ENCODE results near the gene ORM1.

The ORM1 gene

DNA sequence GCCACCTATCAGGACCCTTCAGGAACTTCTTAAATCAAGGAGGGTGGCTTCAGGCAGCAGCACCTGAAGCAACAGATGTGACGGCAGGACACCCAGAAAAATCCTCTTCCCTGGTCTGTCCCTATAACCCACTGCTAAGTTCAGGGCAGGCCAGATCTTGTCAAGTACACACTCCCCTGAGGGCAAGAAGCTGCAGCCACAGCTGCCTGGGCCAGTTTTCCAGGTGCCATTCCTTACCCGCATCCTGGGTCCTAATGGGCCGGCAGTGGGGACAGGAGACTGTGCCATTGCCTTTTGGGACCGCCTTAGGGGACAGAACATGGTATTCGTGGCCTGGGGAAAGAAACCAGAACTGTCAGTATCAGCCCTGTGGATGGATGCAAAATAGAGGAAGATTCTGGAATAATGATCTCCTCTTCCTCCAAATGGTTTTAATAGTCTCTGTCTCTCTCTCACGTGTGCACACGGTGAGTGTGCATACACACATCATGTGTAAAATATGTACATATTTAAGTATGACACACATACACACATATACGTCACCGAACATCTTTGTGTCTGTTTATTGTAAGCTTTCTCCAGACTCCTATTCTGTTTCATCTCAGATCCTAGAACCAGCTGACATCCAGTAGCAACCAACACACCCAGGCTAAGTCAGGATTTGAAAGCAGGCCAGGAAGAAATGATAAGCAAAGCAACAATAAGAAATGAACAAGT, 20.7 kb downstream of the ORM1 start:
- no peak for DNase-seq (ENCODE audit: low read depth in 2 of 2)

DNA sequence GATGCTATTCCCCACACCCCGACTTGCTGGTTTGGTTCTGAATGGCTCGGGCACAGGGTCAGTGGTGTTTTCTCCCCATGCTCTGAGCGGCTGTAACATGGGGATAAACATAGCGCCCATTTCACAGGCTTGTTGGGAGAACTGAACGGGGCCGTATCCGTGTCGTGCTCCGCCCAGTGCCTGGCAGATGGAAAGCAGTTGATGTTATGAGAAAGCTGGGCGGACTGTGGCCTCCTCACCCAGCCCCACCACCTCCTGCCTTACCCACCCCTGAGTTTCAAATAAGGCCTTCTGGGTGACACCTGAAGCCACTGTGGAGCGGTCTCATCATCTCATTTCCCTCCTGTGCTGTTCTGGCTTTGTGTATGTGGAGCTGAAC, 21.3 kb downstream of the ORM1 start:
- DNase-seq (ENCODE audit: low read depth in 2 of 2), result no peak

DNA sequence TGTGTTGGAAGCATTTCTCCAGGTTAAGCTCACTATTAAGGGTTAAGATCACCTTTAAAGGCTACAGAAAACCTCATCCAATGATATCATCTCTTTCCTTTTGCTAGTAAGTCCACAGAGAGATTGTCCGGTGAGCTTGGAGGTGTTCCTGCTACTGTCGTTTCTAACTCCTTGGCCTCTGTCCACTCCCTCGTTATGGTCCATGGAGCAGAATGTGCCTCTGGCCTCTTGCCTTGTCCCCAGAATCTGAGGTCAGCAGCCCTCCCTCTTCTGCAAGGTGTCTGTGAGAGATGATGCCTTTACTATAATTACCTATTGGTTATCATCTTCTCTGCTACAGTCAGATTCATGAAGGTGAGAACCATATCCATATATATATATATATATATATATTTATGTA, 21.8 kb downstream of the ORM1 start:
- DNase-seq (ENCODE audit: low read depth in 2 of 2), result no peak

DNA sequence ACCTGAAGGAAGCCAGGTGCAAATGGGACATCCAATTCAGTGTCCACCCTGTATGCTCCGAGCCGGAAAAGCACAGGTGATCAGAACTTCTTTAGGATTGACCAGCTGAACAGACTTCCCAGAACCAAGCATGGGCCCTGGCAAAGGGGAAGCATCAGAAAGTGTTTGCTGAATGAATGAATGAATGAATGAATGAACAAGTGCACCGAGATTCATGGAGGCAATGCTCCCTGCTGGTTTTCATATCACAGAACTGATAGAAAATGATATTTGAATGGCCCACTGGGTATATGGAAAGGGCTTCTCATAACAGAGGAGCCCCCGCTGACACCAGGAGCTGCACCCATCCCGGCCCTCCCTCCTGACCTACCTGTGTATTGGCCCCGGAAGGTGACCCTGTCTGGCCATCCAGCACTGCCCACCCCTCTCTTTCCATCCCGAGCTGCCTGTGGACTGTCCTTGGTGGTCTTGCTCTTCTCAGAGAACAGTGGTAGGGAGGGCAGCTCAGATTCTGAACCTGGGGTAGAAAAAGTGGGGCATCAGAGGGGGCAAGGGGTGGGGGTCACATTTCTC, 22.7 kb downstream of the ORM1 start:
- DNase-seq (ENCODE audit: low read depth in 2 of 2), result no peak

DNA sequence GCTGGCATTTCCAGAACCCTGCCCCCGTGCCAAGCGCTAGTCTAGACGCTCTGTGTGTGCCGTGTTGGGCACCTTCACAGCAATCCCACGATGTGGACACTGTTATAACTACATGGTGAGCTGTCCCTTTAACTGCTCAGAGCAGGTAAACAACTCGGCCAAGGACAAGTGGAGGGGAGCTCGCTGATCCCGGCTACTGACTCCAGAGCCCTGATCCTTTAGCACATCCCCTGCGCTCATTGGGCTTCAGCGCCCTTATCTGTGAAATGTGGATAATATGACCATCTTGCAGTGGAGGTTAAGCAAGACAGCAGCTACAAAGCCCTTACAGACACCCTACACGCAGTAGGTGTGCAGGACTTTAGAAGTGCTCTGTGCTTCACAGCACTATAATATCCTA, 23.2 kb downstream of the ORM1 start:
- no peak for DNase-seq (ENCODE audit: low read depth in 2 of 2)

DNA sequence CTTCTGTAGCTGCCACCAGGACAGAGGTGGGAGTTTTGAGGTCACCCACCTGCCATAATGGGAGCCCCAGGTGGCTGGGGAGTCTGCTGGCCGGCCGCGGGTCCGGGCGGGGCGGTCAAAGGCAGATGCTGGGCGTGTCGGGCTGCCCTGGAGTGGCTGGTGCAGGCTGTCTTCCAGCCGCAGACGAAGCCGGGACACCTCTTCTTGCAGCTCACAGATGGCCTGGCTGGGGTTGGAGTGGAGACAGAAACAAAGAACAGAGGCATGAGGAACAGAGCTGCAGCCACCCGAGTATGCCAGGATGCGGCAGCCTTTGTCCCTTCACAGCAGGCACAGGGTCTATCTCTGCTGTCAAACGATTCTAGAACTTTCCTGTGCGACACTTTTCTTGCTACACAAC, 24.8 kb downstream of the ORM1 start:
- no peak for DNase-seq (ENCODE audit: low read depth in 2 of 2)

DNA sequence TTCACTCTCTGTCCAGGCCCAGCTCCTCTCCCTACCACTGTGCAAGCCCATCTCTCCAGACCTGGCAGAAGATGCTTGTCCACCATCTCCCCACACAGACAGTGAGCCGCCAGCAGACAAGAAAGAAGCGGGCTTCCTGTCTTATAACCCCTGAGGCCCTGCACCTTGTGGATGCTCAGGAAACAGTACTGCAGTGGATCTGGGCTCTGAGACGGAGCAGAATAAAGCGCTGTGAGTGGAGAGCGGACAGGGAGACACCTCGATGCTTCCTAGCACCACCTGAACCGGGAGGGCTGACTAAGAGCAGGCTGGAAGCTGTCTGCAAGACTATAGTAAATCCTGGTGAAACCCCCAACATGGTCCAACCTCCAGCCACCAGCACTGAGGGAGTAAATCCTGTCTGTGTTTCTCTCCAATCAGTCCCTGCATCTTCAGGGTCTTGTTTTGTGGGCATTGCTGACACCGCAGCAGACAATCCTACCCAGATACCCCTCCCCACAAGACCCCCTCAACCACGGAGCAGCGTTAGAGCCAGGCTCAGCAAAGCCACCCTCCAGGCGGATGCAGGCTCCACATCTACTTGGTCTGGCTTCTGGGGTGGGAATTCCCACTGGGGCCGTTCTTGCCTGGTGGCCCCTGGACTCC, 25.5 kb downstream of the ORM1 start:
- DNase-seq (ENCODE audit: low read depth in 2 of 2), result no peak

DNA sequence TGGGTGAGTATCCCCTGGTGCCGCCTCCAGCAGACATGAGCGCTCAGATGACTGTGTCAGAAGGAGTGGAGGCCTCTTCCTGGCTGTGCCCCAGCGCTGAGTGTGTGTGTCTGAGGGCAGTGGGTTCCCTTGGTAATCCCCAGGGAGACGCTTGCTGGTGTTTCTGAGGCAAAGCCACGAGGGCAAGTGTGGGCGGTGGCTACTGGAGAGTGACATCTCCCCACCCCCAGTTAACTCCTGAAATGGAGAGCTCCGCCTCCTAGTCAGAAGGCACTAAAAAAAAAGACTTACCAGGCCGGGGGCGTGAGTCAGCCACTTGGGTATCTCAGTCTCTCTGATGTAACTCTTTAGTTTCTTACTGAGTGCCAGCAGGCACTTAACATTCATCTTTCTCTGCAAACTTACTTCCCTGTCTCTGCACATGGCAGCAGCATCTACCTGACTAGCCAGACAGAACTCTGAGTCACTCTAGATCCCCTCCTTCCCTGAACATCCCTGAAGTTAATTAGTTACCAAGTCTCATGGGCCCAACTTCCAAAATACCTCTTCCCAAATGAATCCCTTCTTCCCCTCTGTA, 26.1 kb downstream of the ORM1 start:
- peak; percentile 60 to 70 for DNase-seq (ENCODE audit: low read depth in 2 of 2)

DNA sequence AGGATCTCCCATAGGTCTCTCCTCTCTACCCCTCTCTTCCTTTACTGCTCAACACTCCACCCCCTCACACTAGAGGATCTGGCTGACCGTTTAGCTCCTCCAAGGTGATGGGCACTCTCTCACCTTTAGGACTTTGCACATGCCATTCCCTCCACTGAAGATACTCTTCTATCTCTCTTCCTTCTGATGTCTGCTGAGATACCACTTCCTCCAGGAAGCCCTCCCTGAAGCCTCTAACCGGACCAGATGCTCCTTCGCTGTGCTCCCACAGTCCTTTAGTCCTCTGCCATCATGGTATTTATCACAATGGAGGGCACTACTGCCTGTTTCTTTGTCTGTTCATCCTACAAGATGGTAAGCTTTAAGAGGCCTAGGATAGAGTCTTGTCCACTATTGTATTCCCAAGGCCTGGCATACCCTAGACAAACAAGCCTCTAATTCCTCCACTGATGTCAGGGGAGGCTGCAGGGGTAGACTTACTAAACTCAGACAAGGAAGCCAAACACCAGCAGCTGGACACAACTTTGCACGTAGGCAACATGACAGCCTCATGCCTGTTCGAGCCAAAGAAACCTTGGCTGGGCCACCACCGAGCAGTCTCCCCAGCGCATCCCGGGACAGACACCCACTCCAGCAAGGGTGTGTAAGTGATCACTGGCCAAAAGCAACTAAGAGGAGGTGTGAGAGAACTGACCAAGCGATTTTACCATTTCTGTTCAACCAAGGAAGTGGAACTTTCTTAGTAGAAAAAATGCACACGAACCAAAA, 27.0 kb downstream of the ORM1 start:
- DNase-seq (ENCODE audit: low read depth in 2 of 2), result no peak

DNA sequence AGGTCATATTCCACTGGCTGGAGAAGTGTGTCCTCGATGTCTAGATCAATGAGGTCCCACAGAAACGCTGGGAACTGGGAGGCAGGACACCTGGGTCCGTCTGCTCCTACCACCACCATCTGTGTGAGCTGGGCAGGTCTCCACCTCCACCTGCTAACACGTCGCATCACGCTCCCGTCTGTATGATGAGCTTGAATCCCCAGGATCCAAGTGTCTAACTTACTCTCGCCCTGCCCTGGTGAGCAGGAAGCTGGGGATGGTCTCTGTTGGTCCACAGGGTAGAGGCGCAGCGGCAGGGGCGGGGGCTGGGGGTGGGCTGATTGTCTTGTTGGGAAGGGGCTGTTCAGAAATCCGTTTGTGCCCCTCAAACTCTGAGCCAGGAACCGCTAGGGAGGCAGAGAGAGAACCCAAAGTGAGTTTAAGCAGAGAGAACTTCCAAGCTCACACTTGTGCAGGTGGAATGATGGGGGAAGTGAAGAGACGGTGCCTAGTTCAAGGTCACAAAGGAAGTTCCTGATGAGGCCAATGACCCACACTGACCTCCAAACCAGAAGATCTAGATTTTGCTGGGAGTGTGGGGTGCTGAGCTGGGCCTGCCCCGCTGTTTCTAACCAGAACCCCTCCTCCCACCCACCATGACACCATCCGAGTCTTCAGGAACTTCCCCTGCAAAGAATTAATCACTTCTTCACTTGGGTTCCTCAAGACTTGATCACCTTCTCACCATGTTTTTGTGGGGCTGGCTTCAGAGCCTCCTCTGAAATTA, 27.9 kb downstream of the ORM1 start:
- no peak for DNase-seq (ENCODE audit: low read depth in 2 of 2)

DNA sequence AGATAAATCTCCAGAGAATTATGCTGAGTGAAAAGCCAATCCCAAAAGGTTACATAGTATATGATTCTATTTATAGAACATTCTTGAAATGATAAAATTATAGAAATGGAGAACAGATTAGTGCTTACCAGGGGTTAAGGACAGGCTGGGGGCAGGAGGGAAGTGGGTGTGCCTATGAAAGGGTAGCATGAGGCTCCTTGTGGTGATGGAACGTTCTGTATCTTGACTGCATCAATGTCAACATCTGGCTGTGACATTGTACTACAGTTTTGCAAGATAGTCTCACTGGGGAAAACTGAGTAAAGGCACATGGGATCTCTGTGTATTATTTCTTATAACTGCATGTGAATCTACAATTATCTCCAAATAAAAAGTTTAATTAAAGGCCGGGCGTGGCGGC, 29.0 kb downstream of the ORM1 start:
- no peak for DNase-seq (ENCODE audit: low read depth in 2 of 2)

DNA sequence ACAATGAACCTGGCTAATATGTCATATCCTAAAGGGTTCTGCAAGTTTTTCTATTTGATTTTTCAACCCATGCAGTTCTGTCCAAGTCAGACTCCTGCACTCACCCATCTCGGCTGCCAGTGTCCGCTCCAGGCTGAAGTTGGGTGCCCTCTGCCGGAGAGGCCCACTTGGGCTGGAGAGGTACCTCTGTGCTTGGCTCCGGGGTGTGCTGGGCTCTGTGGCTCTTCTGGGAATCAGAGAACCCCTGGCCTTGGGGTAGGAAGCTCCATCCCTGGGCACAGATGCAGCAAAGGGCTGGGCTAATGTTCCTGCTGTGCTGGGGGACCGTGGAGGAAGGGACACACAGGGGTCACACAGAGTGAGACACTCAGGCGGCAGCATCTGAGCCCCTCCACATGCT, 32.9 kb downstream of the ORM1 start:
- no peak for DNase-seq (ENCODE audit: low read depth in 2 of 2)

DNA sequence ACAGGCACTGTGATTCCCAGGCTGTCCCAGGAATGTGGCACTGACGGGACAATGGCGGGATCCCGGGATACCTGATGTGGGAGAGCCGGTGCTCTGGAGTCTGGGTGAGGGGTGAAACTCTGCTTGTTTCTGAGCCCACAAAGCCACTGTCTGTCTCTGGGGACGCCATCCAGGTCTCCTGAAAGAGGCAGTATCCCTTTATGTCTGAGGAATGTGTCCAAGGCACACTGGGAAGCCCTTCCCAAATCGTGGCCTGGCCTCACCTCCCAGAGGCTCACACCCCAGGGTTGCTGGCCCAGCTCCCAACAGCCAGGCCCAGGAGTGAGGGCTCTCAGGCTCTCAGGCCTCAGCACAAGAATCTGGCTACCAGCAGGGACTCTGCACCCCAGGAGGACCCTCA, 33.9 kb downstream of the ORM1 start:
- no peak for DNase-seq (ENCODE audit: low read depth in 2 of 2)

DNA sequence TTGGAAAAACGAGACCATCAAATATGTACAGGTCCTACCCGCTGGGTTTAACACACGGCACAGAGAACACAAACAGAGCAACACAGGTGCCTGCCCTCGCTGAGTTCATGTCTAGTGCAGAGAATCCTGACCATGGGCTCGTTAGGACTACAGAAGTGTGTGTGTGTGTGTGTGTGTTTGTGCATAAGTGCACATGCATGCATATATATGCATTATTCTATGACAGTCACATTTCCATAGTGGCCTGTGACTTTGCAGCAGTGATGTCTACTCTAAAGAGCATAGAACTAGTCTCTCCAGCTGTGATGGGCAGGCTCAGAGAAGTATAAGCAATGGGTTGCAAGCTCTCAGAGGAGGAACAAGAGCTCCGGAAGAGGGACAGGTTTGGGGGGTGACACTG, 34.5 kb downstream of the ORM1 start:
- DNase-seq (ENCODE audit: low read depth in 2 of 2), result no peak

DNA sequence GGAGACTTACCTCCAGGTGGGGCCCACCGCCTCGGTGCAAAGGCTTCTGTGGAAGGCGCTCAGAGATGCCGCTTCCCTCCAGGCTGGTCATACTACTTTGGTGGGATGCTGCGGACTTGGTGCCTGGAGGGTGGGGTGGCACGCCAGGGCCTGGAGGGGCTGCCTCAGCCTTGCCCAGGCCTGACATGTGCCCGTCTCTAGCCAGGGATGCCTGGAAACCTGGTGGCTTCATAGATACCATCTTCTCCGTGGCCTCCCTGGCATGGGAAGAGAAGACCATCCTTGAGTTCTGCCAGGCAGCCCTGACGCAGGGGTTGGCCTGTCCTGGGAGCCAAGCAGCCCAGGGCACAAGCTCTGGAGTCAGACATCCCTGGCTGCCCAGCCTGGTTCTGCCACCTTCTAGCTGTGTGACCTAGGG, 35.0 kb downstream of the ORM1 start:
- no peak for DNase-seq (ENCODE audit: low read depth in 2 of 2)

DNA sequence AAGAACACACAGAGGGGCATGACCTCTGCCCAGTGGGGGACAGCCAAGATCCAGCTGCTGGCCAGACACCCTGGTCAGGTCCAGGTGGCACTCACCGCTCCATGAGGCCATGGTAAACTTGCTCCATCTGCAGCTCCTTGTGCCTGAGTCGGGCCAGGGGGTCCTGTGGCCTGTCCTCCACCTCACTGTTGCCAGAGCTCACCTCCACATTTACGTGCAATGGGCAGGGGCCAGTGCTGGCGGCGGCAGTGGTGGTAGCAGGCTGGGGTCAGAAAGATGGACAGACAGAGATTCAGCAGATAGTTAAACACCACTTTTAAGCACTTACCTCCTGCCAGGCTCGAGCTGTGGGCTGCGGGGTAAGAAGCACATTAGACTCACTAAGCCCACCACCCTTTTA, 36.9 kb downstream of the ORM1 start:
- no peak for DNase-seq (ENCODE audit: low read depth in 2 of 2)

DNA sequence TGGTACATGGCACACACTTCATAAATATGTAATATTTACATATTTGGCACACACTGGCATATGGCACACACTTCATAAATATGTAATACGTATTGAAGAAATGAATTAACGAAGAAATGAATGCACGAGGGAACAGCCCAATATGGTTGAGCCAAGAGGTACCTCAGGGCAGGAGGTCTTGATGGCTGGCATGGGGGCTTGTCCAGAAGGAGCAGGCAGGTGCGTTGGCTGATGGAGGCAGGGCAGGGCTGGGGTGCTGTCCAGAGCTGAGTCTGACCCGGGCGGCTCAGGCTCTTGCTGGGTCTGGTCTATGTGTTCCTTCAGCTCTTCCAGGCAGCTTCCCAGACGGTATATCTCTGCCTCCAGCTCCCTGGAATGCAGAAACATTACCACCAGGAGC, 38.6 kb downstream of the ORM1 start:
- DNase-seq (ENCODE audit: low read depth in 2 of 2), result no peak

DNA sequence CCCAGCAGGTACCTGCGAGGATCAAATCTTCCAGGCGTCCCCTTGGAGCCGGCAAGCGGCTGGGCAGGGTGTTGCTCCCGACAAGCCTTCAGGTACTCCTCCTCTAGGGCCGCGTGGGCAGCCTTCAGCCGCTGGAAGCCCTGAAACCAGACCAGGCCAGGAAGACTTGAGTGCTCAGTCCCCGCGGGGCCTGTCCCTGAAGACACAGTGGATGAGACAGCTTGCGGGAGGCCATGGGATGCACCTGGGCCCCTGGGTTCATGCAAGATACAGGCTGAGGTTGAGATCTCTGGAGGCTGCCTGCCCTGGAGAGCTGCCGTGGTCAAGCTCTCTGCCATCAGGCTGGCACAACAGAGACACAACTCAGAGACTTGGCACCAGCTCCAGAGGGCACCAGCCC, 39.5 kb downstream of the ORM1 start:
- DNase-seq (ENCODE audit: low read depth in 2 of 2), result no peak

DNA sequence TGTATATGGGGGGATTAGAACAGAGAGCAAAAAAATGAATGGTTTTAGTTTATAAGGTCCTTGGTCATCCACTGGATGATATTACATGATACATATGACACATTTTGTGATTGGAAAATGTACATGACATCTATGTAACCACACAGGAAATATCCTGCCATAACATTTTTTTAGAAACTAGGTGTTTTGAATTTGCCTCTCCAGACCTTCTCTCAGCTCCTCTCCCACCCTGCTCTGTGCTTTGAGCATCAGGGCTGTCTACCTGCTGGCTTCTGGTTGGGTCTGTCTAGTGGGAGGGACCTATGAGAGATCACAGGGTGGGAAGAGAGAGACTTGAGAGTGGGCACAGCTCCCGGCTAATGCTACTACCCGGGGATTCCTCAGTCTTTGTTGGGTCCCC, 40.5 kb downstream of the ORM1 start:
- DNase-seq (ENCODE audit: low read depth in 2 of 2), result no peak

DNA sequence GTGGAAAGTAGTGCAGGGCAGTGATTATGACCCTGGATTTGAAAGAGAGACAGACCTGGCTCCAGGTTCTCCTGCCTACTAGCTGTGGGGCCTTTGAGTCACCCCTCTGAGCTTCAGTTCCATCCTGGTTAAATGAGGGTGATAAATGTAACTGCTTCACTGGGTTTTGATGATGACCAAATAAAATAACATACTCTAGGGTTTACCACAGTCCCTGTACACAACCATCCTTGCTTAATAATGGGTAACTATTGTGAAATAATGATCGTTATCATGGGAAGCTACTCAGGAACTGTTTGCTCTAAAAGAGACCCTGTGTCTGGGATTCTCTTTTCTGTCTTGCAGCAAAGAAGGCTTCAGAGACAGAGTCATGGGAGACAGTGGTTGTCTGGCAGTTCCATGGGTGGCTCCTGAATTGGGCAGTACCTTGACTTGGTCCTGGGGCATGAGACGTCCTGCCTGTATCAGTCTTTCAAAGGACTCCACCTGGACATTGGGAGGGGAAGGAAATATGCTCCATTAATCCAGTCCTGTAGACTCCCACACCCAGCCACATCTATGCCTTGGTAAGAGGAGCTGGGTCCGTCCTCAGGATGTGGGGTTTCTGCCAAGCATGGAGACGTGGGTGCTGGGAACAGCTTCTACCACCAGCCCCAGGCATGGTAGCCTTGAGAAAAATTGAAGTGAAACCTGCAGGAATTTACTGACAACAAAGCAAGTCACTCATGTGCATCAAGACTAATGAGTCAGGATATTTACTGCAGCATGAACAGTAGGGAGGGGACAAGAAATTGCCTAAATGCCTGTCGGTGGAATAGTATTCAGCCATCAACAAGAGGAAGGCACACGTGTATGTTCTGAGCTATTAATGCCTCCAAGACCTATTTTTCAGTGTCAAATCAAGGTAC, 41.5 kb downstream of the ORM1 start:
- no peak for DNase-seq (ENCODE audit: low read depth in 2 of 2)

DNA sequence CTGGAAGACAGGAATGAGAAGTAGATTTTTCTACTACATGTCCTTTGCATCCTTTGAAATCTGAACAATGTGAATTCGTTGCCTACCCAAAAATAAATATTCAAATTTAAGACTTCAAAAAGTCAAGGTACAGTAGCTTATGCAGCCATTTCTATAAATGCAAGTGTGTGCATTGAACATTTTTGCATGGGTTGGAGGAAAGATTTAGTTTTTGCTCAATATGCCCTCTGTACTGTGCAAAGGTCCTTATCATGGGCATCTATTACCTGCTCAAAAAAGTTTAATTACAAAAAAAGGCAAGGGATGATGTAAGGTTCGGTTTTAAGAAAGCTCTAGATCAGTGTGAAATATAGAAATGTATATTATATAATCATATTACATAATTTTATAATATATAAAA, 42.3 kb downstream of the ORM1 start:
- DNase-seq (ENCODE audit: low read depth in 2 of 2), result no peak

Data from activated CD8-positive, alpha-beta memory T cell treated with anti-CD3 and anti-CD28 coated beads for 4 hours (primary cell).